GM19438 (cell line): ENCODE results near the gene ANKRD65.
"Not testable (repeated sequence)": the region's sequence is repeated elsewhere in the genome, so short reads cannot be mapped to it uniquely, and the experiment has no call there.

Experiments used
- ATAC-seq: cut with Tn5 transposase; IDR thresholded peaks from one replicate; pipeline ENCODE4 v1.9.1; 2021; ENCODE audit warnings: low read depth; ENCODE audit not compliant: unreplicated experiment

The ANKRD65 gene

DNA sequence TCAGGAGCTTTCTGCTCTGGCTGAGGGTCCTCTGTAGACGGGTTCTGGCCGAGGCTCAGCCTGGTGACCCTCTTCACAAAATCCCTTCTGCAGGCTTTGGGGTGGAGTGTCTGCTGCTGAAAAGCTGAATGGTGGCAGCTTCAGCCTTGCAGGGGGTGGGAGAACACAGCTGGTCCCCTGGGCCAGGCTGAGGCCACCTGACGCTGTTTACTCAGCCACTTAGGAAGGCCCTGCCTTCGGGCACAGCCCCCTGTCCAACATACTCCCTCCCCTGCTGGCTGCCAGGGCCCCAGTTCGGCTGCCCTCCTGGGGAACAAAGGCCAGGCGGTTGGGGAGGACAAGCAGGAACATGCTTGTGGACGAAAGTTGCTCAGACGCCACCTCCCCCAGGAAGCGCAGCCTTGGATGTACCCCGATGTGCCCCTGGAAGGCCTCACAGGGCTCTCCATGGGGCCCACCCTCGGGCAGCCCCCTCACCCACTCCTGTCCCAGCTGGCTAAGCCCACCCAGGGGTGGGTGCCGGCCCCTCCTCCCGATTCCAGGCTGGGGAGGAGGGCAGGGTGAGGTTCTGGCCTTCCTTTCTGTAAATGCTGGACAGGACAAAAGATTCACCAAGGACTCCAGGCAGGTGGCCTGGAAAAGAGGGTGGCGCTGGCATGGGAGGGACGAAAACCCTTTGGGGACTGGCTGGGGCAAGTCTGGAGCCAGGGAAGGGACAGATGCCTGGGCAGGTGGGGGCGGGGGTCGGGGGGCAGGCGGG is at the start of gene ANKRD65:
ANKRD65 (minus strand) TSS at position 130 of the 760 bp plus-strand sequence. CDS start 271 bp downstream, outside the sequence.
- no peak for ATAC-seq

DNA sequence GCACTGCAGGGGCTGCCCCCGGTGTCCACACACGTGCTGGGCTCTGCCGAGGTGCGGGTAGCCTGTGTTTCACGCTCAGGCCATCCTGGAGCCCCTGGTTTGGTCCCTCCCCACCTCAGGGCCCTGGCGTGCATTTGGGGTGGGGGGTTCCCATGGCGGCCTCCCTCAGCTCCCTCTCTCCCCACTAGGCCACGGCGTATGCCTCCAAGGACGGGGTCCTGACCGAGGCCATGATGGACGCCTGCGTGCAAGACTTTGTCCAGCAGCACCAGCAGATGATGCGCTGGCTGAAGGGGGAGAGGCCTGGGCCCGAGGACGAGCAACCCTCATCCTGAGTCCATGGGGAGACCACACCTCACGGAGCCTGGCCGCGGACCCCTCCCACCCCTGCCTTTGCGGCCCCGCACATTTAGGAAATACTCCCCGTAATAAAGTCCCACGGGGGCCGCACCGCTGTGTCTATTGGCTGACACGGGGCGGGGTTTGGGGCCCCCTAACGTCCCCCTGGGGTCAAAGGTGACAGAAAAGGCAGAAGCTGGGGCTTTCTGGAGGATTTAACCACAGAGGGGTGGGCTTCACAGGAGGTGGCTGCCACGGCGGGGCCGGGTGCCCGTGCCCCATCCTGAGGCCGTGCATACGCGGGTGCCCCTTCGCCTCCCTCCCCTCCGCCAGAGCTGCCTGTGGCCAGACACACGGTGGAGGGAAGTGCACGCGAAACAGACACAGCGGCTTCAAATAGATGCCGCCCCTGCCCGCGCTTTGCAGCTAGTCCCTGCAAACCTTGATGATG is 47.3 kb upstream of the ANKRD65 start:
- ATAC-seq = not testable (repeated sequence)

GRCh38 chr1:1463312-1463711 is 42.2 kb upstream of the ANKRD65 start:
- ATAC-seq = no peak

GRCh38 chr1:1462318-1462966 is 41.4 kb upstream of the ANKRD65 start:
- no peak for ATAC-seq

DNA sequence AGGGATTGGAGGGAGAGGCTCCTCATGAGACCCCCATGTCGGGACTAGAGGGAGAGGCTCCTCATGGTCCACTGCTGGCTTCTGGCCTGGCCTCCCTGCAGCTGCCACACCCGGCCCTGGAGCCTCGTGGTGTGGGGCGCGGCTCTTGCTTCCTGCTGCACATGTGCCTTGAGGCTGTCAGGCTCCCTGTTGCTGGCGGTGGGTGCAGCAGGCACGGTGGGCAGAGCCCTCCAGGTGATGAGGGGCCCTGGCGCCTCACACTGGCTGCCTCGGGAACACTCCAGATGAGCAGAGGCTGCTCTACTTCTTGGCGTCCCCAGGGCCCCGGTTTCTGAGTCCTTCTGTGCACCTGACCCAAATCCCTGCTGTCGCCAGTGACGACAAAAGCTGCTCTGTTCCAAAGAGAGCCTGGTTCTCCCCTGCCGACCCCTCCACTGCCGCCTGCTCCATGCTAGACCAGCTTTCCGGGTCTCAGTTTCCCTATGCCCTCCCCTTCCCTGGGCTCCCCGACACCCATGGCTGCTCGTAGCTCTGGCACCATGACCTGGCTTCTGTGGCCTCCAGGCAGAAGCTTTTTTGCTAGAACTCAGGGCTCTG is 40.7 kb upstream of the ANKRD65 start:
- no peak for ATAC-seq

- ATAC-seq = no peak
These were observed 39.6 kb upstream of the ANKRD65 start for GRCh38 chr1:1460540-1461130.

DNA sequence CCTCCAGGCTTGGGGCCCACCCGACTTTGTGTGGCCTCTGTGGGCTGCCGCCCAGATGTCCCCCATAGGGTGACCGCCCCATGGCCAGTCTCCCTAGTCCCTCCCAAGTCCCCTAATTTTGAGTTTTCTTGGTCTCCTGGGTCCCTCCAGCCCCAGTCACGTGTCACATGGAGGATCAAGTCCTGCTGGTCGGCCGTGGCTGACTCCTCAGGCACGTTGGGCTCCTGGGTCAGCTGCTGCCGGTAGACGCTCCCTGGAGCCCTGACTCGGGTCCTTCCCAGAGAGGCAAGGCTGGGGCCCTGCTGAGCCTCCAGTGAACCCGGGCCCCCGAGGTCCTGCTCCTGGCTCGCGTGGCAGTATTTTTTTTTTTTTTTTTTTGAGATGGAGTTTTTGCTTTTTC is 38.6 kb upstream of the ANKRD65 start:
- ATAC-seq = not testable (repeated sequence)

GRCh38 chr1:1459156-1459555 is 38.1 kb upstream of the ANKRD65 start:
- not testable (repeated sequence) for ATAC-seq

DNA sequence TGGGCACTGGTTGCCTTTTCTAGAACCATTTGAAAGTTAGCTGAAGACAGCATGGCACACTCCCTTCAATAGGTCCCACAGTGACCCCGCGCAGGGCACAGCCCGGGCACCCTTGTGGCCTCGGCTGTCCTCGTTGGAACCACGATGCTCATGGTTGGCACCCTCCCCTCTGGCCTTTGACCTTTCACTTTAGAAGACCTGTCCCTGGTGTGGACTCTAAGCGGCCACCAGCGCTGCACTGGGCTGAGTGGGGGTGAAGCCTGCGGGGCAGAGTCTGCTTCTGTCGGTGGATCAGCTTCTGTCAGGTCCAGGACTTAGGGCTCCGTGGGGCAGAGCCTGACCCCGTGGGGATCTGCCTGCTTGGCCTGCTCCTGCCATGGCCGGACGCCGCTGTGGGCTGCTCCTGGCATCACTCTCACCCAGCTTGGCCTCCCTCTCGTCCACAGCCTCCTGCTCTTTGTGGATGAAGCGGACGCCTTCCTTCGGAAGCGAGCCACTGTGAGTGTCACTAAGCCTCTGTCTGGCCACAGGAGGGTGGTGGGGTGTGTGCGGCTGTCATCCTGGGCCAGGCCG is 35.7 kb upstream of the ANKRD65 start:
- ATAC-seq = not testable (repeated sequence)

DNA sequence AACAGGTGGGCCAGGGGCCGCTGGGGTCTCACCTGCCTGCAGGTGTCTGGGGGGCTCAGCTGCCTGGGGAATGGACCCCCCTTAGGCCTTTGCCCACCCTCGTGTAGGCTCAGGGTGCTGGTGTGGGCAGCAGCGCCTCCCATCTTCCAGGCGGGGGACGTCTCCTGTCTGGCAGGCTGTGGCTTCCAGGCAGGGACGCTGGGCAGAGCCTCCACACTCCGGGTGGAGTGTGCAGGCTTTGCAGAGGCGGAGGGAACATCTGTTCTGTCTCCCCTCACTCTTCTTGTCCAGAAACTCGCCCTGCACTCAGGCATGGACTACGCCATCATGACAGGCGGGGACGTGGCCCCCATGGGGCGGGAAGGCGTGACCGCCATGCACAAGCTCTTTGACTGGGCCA is 34.9 kb upstream of the ANKRD65 start:
- ATAC-seq = not testable (repeated sequence)

- ATAC-seq = no peak
These were observed 34.3 kb upstream of the ANKRD65 start for GRCh38 chr1:1455366-1455884.

GRCh38 chr1:1454286-1455056 is 33.4 kb upstream of the ANKRD65 start:
- ATAC-seq = not testable (repeated sequence)

- ATAC-seq = no peak
These were observed 31.8 kb upstream of the ANKRD65 start for GRCh38 chr1:1452882-1453281.

DNA sequence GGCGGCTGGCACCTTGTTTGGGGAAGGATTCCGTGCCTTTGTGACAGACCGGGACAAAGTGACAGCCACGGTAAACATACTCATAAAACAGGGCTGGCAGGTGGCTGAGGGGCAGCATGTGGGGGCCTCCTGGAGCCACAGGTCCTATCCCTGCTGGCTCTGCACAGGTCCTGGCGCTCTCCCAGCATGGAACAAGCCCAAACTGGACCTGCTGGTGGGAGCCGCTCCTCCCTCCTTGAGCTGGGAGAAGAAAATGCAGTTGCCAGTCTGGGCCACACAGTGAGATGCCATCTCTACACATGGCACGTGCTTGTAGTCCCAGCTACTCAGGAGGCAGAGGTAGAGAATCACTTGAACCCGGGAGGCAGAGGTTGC is 31.3 kb upstream of the ANKRD65 start:
- ATAC-seq = not testable (repeated sequence)

DNA sequence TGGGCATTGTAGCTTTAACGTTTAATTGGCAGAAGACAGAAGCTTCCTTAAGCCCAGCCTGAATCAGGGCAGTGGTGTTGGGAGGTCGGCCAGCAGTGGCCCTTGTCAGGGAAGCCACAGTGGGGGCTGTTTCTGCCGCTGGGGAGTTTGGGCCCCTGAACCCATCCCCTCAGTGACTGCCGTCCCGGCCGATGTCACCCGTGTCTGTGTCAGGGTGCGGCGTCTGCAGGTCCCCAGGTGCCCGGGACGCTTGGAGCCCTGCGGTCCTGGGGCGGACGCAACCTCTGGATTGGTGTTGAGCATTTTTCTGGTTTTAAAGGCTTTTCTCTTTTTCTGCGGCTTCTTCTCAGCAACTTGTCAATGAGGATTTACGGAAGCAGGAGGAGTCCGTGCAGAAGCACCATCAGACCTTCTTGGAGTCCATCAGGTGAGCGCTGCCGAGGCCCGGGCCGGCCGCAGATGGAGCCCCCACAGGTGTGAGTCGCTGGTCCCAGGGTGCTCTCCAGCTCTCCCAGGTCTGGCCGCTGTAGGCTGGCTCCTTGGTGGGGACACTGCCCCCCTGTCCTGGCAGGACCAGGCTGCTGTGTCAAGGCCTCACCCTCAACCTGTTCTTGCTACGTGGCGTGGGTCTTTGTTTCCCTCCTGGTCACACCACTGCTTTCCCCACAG is 30.8 kb upstream of the ANKRD65 start:
- ATAC-seq = no peak

- not testable (repeated sequence) for ATAC-seq
These were observed 29.5 kb upstream of the ANKRD65 start for GRCh38 chr1:1450616-1451015.

DNA sequence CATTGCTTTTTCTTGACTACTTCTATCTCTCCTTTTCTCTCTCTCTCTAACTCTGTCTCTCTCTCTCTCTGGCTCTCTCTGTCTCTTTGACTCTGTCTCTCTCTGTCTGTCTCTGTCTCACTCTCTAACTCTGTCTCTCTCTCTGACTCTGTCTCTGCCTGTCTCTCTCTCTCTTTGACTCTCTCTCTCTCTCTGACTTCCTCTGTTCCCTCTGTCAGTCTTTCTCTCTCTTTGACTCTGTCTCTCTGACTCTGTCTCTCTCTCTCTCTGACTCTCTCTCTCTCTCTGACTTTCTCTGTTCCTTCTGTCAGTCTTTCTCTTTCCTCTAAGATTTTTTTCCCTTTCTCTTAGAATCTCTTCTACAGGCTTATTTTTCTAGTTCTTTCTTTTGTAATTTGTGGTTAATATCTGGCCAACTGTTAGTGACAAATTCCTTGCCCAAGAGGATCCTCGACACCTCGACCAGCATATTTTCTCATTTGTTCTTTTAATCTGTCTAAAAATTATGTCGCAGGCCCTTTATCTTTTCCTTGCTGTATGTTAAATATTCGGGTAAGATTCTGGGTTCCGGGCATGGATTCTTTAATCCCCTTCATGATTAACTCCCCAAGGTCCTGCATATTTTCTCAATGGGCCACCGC is 28.1 kb upstream of the ANKRD65 start, which contains the start of gene ATAD3C:
ATAD3C (plus strand) TSS at position 591 of the 641 bp plus-strand sequence. CDS start 995 bp downstream, outside the sequence.
- no peak for ATAC-seq

GRCh38 chr1:1446631-1447030 is 25.6 kb upstream of the ANKRD65 start:
- not testable (repeated sequence) for ATAC-seq
